HG02623 (cell line): Measurements from ENCODE around the gene DENND2D.
"Not testable (repeated sequence)": the region's sequence is repeated elsewhere in the genome, so short reads cannot be mapped to it uniquely, and the experiment has no call there.

Experiments used
- ATAC-seq: cut with Tn5 transposase; IDR thresholded peaks from one replicate; pipeline ENCODE4 v1.9.1; 2021; ENCODE audit warnings: moderate library complexity; ENCODE audit not compliant: unreplicated experiment

The DENND2D gene

GRCh38 chr1:111221633-111222291 is 21.3 kb upstream of the DENND2D start:
- ATAC-seq: peak; percentile 51

DNA sequence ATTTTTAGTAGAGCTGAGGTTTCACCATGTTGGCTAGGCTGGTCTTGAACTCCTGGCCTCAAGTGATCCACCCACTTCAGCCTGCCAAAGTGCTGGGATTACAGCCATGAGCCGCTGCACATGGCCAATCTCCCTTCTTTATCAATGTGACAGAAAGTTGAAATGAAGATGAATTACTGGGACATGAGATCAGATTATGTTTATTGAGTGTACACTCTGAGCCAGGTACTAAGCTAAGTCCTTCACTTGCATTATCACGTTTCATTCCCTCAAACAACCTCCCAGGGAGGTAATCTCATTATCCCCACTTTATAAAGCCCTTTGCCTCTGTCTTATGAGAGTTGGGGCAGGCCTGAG is 20.8 kb upstream of the DENND2D start:
- ATAC-seq: no peak

GRCh38 chr1:111220302-111220890 is 19.9 kb upstream of the DENND2D start:
- ATAC-seq: no peak

DNA sequence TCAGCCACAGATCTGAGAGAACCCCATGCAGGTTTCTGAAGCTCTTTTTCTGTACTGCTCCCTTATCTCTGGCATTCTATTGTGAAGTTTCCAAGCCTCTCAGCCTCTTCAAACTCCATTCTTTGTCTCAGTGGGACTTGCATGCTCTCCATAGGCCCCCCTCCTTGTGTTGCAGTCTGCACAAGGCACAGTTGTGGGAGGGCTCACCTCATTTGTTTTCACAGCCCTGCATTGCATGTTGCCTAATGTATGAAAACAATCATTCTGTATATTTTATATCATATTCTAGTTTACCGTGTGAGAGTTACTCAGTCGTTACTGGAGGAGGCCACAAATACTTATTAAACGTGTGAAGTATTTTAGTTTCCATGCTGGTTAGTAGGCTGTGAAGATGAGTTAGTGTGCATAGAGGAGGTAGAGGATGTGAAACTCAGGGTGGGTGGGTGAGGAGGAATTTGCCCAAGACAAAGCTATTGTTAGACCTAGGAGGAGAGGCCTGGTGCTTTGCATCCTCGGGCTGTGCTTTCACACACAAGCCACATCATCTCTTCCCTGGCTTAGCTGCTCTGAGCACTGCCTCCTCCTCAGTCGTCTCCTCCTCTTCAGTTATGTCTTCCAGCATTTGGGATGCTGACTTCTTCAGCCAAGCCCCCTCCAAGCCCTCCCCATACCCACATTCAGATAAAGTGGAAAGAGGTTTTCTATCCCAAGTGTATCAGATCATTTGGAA is 19.3 kb upstream of the DENND2D start:
- ATAC-seq: peak; percentile 27

GRCh38 chr1:111218701-111219556 is 18.5 kb upstream of the DENND2D start:
- no peak for ATAC-seq

DNA sequence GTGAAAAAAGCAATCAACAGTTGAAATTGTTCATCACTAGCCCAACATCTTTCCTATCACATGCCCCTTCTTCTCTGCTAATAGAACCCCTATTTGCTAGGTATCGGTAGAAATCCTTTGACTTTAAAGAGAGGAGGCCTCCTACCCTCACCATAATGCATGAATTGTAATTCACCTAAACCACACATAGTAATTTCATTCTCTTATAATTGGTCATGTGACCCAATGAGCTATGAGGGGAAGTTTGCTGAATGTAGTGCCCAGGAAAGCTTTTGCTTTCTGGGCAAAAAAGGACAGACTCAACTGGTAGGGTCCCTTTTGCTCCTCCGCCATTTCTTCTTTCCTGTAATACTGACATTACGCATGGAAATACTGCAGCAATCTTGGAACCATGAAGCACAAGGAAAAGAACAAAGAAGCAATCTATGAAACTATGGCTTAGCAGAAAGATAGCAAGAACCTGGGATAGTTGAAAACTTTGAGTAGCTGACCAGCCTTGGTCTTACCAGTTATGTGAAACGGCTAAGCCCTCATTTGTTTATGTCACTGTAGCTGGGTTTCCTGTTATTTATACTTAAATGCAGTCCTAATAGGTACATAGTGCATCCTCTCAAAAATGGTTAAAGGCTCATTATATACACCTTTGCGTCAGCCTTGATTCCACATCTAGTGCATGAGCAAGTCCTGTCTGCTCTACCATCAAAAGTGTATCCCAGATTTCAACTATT is 16.9 kb upstream of the DENND2D start:
- no peak for ATAC-seq

GRCh38 chr1:111216751-111217150 is 16.3 kb upstream of the DENND2D start:
- ATAC-seq: no peak

GRCh38 chr1:111215285-111215684 is 14.8 kb upstream of the DENND2D start:
- ATAC-seq: not testable (repeated sequence)

DNA sequence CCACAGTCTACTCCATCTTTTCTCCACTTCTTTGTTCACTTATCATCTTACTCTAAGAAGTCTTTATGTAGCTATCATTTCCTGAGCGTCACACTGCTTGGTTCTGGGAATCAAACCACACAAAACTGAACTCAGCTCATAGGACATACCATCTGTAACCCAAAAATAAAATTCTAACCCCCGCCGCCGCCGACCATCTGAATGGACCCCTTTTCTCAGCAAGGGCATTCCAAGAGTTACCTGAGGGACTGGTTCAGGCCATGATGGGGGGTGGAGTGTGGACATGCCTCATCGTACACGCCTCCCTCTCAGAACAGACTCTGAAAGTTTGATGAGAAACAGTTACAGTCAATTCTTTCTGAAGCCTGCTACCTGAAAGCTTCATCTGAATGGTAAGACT is 14.4 kb upstream of the DENND2D start:
- ATAC-seq: no peak

GRCh38 chr1:111214074-111214801 is 13.8 kb upstream of the DENND2D start:
- ATAC-seq: no peak

DNA sequence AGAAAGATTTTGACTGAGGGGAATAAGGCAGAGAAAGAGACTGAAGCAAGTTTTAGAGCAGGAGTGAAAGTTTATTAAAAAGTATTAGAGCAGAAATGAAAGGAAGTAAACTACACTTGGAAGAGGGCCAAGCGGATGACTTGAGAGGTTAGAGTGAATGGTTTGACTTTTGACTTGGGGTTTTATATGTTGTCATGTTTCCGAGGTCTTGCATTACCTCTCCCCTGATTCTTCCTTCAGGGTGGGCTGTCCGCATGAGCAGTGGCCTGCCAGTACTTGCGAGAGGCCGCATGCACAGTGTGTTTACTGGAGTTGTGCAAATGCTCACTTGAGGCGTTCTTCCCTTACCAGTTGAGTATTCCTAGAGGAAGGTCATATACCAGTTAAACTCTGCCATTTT is 13.0 kb upstream of the DENND2D start:
- ATAC-seq: no peak

DNA sequence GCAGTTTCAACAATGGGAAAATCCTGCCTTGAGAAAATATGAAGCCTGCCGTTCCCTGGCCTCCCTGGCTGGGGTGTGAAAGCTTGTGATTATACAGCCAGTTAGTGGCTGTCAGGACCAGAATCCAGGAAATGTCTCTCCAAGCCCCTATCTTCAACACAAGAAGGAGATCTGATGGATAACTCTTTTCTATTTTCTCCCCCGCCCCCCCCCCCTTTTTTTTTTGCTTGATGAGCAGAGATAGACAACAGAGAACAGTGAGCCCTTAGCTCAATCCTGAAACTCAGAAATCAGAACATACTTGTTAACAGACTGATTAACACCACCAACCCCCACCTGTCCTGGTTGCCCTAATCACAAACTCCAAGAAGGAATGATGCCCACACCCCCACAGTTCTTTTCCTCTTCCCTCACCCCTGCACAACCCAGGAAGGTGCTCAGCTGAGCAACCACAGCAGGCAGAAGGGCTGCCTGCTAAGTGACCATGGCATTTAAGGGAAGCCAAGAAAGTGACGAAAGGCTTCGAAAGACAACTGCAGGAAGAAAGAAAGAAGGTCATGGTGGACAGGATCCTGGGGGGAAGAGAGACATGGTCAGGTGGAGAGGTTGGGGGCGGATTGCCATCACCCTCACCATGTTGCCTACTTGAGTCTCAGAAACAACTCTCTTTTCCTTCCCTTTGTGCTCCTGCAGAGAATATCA is 12.3 kb upstream of the DENND2D start:
- no peak for ATAC-seq

DNA sequence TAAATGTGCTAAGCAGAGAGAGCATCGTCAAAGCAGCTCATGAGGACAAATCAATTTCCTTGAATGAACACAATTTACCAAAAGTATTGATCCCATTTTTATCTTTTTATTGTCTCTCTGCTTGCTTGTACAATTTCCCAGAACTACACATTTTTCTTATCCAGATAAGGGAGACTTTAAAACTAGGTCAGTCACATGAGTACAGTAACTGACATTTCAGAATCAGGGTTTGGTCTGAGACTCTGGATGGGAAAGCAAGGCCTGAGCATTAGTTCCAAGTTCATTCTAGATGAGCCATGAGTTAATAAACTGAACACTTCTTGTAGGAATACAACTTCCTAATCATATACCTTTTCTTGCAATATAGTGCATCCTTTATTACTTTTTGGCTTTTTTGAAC is 11.5 kb upstream of the DENND2D start:
- no peak for ATAC-seq

GRCh38 chr1:111209622-111210021 is 9.2 kb upstream of the DENND2D start:
- ATAC-seq: no peak

- ATAC-seq: no peak
Measured at GRCh38 chr1:111208921-111209320, 8.5 kb upstream of the DENND2D start.

DNA sequence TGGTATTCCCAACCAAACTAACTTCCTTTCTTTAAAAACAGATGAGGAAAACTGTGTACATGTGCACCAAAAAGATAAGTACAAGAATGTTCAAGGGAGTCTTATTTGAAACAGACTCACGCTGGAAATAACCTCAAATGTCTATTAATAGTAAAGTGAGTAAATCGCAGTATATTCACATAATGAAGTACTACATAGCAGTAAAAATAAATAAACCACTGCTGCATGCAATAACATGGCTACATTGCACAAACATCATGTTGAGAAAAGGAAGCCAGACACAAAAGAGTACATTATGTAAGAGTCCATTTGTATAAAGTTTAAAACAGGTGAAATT is 5.2 kb upstream of the DENND2D start:
- ATAC-seq: no peak

DNA sequence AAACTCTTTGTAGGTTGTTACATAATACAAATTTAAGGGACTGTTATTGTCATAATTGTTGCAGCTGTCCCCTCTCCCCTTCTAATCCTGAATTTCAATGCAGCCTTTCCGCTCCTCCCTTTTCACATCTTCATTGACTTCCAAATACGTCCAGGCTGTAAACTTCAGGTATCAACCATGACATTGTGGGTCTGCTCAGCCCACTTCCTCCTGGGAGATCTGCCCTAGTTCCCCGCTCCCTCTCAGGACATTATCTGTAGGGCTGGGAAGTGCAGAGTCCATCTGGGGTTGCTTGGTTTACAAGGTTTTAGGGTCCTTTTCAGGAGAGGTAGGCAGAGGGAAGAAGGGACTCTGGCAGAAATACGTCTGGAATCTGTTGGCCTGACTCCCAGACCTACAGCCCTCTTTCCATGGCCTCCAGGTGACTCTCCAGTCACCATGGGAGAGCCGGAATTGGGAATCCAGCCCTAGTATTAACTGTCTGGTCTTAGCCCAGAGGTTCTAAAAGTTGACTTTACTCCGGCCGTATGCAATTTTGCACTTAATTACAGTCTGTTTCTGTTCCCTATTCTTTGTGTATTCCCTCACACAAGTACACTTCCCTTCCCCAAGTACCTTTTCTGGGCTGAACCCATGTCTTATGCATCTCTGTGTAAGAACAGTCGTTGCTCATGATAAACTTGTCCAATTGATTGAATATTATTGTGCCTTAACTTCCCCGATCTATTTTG is 4.7 kb upstream of the DENND2D start:
- ATAC-seq: no peak

GRCh38 chr1:111204201-111204982 is 3.9 kb upstream of the DENND2D start:
- peak; percentile 60 for ATAC-seq
